Measurements from ENCODE around the gene ZNF613.
A peak's percentile ranks its signal among the peaks of the same experiment; 100 is the strongest.
"Not testable (repeated sequence)": the region's sequence is repeated elsewhere in the genome, so short reads cannot be mapped to it uniquely, and the experiment has no call there.

The ZNF613 gene

GRCh38 chr19:51944798-51945552, 17.7 kb downstream of the ZNF613 start:
- DNase-seq, result no peak

DNA sequence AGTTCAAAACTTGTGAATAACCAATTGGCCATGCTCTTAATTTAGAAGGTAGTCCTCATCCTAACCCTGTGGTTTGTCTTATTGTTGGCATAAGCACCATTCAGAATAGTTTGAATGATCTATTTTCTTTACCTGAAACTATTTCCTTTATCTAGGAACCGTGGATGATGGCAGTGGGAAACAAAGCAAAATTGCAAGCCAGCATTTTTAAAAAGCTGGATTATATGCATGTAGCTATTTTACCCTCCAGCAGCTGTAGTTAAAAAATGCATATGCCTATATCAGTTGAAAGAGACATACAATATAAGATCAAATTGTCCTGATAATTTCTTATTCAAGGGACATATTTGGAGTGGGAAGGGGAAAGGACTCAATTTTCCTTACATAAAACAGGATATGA, 19.3 kb downstream of the ZNF613 start:
- DNase-seq, result no peak

GRCh38 chr19:51948975-51949374, 21.7 kb downstream of the ZNF613 start:
- DNase-seq, result no peak

GRCh38 chr19:51957846-51958245, 30.6 kb downstream of the ZNF613 start:
- DNase-seq, result not testable (repeated sequence)

DNA sequence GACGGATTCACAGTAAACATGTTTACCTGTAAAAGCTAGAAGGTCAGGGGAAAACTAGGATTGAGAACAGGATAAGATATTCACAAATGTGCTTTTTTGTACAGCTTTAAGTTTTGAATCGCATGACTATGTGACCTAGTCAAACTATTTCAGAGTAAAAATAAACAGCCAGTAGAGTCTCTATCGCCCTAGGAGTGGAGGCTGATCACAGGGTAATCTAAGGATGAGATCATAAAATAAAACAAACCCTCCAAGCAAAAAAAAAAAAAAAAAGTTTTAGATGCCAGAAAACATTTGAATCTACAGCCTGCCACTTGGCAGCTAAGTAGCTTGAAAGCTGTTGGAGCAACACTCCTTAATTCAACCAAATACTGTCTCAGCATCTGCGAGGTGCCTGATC, 32.5 kb downstream of the ZNF613 start:
- no peak for DNase-seq

DNA sequence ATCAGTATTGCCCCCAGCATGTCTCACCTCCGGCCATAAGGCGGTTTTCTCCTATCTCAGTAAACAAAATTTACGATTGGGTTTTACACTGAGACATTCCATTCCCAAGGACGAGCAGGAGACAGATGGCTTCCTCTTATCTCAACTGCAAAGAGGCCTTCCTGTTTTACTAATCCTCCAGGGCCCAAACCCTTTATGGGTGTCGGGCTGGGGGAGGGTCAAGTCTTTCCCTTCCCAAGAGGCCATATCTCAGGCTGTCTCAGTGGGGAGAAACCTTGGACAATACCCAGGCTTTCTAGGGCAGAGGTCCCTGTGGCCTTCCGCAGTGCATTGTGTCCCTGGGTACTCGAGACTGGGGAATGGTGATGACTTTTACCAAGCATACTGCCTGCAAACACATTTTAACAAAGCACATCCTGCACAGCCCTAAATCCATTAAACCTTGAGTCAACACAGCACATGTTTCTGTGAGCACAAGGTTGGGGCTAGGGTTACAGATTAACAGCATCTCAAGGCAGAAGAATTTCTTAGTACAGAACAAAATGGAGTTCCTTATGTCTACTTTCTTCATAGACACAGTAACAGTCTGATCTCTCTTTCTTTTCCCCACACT, 33.5 kb downstream of the ZNF613 start:
- not testable (repeated sequence) for DNase-seq

DNA sequence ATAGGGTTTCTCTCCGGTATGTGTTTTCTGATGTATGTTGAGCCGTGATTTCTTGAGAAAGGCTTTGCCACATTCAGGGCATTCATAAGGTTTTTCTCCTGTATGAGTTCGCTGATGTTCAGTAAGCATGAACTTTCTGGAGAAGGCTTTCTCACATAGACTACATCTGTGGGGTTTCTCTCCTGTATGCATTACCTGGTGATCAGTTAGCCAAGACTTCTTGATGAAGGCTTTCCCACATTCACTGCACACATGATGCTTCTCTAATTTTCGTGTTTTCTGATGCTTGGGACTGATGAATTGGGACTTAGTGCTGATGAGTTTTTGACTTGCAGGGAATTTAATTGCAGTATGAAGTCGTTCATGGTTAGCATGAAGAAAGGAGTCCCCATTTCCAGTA, 38.3 kb downstream of the ZNF613 start:
- DNase-seq, result no peak

GRCh38 chr19:51970718-51971117, 43.4 kb downstream of the ZNF613 start:
- no peak for DNase-seq

GRCh38 chr19:51971624-51972023, 44.4 kb downstream of the ZNF613 start:
- no peak for DNase-seq

DNA sequence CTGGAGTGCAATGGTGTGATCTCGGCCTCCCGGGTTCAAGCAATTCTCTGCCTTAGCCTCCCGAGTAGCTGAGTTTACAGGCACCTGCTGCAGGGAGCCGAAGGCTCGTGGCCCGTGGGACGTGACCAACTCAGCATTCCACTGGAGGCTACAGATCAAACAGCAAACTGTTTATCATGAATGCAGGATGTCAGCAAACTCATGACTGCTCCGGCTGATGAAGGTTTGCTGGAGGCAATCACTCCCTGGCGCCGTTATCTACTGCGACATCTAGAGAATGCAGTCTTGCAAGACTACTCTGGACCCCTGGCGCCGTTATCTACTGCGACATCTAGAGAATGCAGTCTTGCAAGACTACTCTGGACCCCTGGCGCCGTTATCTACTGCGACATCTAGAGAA, 48.5 kb downstream of the ZNF613 start:
- not testable (repeated sequence) for DNase-seq

- DNase-seq, result no peak
These were observed 49.6 kb downstream of the ZNF613 start for GRCh38 chr19:51976852-51977251.

- DNase-seq, result no peak
These were observed 50.1 kb downstream of the ZNF613 start for GRCh38 chr19:51977346-51977745.

- no peak for DNase-seq
These were observed 51.6 kb downstream of the ZNF613 start for GRCh38 chr19:51978882-51979281.

DNA sequence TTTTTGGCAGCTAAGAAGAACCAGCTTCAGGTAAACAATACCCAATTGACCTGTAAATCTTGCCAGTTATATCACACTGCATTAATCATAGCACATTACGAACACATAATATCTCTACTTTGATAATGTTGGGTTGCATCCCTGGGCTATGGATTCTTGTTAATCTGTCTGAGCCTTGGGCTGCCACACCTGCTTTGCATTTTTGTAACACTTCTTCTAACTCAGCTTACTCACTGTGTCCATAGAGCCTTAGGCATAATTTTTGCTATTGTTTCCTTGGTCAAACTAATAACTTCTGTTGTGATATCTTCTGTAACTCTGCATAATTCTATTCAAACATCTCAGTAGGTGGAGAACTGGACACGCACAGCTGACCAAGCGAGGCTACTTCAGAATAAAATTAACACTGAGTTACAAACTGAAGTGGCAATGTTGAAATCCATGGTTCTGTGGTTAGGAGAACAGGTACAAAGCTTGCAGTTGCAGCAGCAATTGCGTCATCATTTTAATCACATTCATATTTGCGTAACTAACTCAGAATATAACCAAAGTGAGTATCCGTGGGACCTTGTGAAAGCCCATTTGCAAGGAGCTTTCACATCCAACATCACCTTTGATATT, 53.0 kb downstream of the ZNF613 start:
- DNase-seq, result no peak

GRCh38 chr19:51980926-51981325, 53.7 kb downstream of the ZNF613 start:
- not testable (repeated sequence) for DNase-seq

GRCh38 chr19:51983361-51983760, 56.1 kb downstream of the ZNF613 start:
- DNase-seq, result no peak

DNA sequence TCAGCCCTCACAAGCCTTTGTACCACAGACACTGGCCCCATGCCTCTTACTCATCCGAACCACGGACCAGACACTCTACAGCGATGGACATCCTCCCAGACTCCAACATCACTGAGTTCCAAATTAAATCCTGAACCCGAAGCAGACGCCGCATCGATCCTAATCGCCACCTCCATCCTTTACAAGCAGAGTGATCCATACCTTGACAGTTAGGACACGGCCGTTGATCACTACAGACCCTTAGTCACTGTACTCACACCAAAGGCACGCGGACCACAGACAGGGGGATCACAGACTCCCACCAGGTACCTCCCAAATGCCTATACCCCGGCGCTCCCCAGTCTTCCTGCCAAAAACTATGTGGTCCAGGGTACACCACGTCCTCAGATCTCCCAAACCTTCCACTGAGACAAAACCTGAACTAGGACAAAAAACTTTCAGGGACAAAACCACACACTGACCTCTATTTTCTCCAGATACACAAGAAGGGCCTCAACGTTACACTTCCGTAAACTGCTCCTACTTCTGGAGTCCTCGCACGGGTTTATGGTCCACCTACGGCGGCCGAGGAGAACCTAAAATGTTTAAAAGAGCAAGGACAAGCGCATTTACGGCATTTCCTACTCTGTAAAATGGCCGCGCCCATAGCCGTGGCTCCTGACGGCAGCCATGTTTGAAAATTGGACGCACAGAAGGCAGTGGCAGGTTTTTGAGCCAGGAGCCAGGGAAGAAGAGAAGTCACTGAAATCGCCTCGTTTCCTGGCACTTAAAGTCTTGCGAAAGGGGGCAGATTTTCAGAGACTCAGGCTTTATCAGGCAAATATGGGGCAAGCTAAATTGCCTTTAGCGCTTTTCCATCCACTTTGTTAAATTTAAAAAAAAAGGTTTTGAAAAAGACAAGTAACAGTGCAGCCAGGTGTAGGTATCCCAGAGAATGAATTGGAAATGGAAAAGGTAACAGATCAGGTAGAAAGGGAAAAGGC, 59.3 kb downstream of the ZNF613 start, which contains the start of gene ZNF350:
Gene ZNF350, minus strand, starts transcription at position 532 of the 983 bp plus-strand sequence. CDS start 12,480 bp downstream, outside the sequence.
- DNase-seq, result peak; percentile 87

DNA sequence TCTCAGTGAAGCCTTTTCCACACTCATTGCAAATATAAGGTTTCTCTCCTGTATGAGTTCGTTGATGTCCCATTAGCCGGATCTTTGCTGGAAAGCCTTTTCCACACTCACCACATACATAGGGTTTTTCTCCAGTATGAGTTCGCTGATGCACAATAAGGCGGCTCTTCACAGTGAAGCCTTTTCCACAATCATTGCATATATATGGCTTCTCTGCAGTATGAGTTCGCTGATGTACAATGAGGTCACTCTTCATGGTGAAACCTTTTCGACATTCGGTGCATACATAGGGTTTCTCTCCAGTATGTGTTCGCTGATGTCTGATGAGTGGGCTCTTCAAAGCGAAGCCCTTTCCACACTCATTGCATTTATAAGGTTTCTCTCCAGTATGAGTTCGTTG, 66.2 kb downstream of the ZNF613 start:
- DNase-seq, result no peak

- DNase-seq, result no peak
These were observed 66.9 kb downstream of the ZNF613 start for GRCh38 chr19:51994048-51994644.

All from effector CD8-positive, alpha-beta T cell (primary cell).